GM10266 (cell line): ENCODE measurements around the gene BPIFA2.

Source experiments
- DNase-seq: peaks from one replicate; pipeline ENCODE4 v3.0.0; 2012; ENCODE audit errors: extremely low spot score
- TF ChIP-seq, protein P1 (sequence below): IDR thresholded peaks from 2 replicates; pipeline ENCODE4 v1.5.1; 2012; ENCODE audit warnings: mild to moderate bottlenecking, low read depth; ENCODE audit not compliant: control insufficient read depth, insufficient read depth; ENCODE audit errors: missing control alignments

BPIFA2 gene

DNA sequence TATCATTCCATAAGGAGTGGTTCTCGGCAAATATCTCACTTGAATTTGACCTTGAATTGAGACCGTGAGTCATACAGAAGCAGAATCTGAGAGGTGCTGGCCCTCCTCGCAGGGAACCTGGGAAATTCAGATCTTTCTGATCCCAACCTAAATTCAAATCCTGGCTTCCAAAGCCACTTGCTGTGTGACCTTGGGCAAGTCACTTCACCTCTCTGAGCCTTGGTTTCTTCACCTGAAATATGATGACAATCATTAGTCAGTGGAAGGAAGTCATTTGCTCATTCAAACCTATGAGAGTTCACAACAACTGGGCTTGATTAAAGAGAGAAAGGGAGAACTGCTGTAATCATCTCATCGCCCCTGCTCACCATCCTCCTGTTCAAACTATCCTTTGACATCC is 56.4 kb downstream of the BPIFA2 start:
- TF ChIP-seq, protein P1, sequence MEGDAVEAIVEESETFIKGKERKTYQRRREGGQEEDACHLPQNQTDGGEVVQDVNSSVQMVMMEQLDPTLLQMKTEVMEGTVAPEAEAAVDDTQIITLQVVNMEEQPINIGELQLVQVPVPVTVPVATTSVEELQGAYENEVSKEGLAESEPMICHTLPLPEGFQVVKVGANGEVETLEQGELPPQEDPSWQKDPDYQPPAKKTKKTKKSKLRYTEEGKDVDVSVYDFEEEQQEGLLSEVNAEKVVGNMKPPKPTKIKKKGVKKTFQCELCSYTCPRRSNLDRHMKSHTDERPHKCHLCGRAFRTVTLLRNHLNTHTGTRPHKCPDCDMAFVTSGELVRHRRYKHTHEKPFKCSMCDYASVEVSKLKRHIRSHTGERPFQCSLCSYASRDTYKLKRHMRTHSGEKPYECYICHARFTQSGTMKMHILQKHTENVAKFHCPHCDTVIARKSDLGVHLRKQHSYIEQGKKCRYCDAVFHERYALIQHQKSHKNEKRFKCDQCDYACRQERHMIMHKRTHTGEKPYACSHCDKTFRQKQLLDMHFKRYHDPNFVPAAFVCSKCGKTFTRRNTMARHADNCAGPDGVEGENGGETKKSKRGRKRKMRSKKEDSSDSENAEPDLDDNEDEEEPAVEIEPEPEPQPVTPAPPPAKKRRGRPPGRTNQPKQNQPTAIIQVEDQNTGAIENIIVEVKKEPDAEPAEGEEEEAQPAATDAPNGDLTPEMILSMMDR = no peak

DNA sequence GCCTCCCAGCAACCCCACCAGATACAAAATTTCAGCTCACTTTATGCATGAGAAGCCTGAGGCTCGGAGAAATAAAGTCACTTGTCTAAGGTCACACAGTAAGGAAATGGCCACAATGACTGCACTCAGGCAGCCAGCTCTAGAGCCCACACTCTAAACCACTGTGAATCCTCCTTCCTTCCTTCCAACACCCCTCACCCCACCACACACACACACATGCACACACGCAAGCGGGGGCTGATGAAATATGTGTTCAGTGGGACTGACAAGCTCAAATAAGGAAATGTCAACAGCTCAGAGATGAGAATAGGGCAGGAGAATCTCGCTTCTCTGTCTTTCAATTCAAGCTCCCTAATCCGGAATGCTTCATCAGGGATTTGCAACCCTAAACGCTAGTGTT is 61.9 kb downstream of the BPIFA2 start:
- no peak for DNase-seq
- TF ChIP-seq, protein P1 = no peak

More for the DNA sequence above, 56.4 kb downstream of the BPIFA2 start:
- no peak for DNase-seq
